Urinary bladder (tissue), 4 donors: ENCODE results near the gene APAF1. TPM values are rescaled to one million over a fixed set of nuclear protein-coding genes. Genes with fewer than 3 reads are reported as not detected.
A peak's percentile ranks its signal among the peaks of the same experiment; 100 is the strongest.

Experiments
- DNase-seq: peaks from one replicate; pipeline ENCODE4 v3.0.0-alpha.2; 2015; ENCODE audit errors: extremely low spot score
- H3K27ac ChIP-seq: one replicate; pipeline ENCODE4 v1.5.1; 2013; ENCODE audit warnings: low read depth, mild to moderate bottlenecking, moderate library complexity
- H3K36me3 ChIP-seq: one replicate; pipeline ENCODE4 v1.6.1; 2013; ENCODE audit warnings: mild to moderate bottlenecking, moderate library complexity; ENCODE audit not compliant: insufficient read depth
- H3K4me1 ChIP-seq: one replicate; pipeline ENCODE4 v1.6.1; 2013; ENCODE audit warnings: mild to moderate bottlenecking, moderate library complexity; ENCODE audit not compliant: insufficient read depth
- H3K4me3 ChIP-seq: one replicate; pipeline ENCODE4 v1.5.1; 2013; ENCODE audit warnings: low read depth, low read length
- WGBS: extraction: QIAGEN DNeasy Blood & Tissue Kit; methylation state at CpG from one replicate; pipeline ENCODE4 v1.1.7; 2013; 5-methylcytosine and 5-hydroxymethylcytosine counted together
- polyA plus RNA-seq: library from polyadenylated mRNA; stranded (reverse); fragments of 200-250 nt; gene quantifications from one replicate; pipeline ENCODE4 v1.2.3, GENCODE V29; 2013
- total RNA-seq: library from RNA; depleted of rRNA; stranded (reverse); fragments of >200 nt; gene quantifications from one replicate; pipeline ENCODE4 v1.2.3, GENCODE V29; 2014
- donor health status: healthy with polysubstance abuse.
- donor health status: healthy.

Gene APAF1
- total and polyA plus RNA-seq, 2 donors: 5.5 to 52.9 TPM

- Histone ChIP-seq H3K4me1 (no peaks in the 10 kb centered on the region), H3K4me3 (peak overlapping the region; percentile 97), H3K36me3 (no peaks in the 10 kb centered on the region), H3K27ac (peak overlapping the region; percentile 68)
- peak; percentile 39 for DNase-seq
- under 1% methylated on average over 20 of the region's 20 CpGs for WGBS
Measured at GRCh38 chr12:98644433-98644711, 718 bp upstream of the APAF1 start.

DNA sequence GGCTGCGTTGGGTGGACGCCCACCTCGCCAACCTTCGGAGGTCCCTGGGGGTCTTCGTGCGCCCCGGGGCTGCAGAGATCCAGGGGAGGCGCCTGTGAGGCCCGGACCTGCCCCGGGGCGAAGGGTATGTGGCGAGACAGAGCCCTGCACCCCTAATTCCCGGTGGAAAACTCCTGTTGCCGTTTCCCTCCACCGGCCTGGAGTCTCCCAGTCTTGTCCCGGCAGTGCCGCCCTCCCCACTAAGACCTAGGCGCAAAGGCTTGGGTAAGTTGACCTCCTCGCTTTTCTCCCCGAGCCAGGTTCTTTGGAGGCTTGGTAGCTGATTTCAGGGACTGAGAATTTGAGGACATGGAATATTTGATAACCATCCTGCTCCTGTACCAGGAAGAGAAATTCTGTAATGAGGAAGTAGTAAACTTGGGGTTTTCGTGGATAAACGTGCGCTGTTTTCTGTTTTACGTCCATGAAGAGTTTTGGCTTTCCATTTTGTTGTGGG lies 530 bp downstream of the APAF1 start:
- no peaks in the 10 kb centered on the region for H3K4me1 ChIP-seq
- under 1% methylated on average over 24 of the region's 24 CpGs for WGBS
- peak overlapping the region; percentile 97 for H3K4me3 ChIP-seq
- DNase-seq: peak; percentile 20
- H3K27ac ChIP-seq: peak overlapping the region; percentile 79
- H3K36me3 ChIP-seq: peaks cover 3% of the 10 kb centered on the region

GRCh38 chr12:98646294-98647090 lies 1.4 kb downstream of the APAF1 start:
- H3K36me3 ChIP-seq: peaks cover 3% of the 10 kb centered on the region
- H3K4me1 ChIP-seq: no peaks in the 10 kb centered on the region
- WGBS: 9% methylated on average over 8 of the region's 8 CpGs
- DNase-seq: no peak
- peak overlapping the region; percentile 15 for H3K4me3 ChIP-seq
- H3K27ac ChIP-seq: no peak overlapping the region

- Histone ChIP-seq H3K27ac (no peak overlapping the region), H3K4me3 (no peak overlapping the region), H3K4me1 (no peaks in the 10 kb centered on the region), H3K36me3 (peaks cover 3% of the 10 kb centered on the region)
- no peak for DNase-seq
Measured at GRCh38 chr12:98651328-98651727, 6.2 kb downstream of the APAF1 start.

DNA sequence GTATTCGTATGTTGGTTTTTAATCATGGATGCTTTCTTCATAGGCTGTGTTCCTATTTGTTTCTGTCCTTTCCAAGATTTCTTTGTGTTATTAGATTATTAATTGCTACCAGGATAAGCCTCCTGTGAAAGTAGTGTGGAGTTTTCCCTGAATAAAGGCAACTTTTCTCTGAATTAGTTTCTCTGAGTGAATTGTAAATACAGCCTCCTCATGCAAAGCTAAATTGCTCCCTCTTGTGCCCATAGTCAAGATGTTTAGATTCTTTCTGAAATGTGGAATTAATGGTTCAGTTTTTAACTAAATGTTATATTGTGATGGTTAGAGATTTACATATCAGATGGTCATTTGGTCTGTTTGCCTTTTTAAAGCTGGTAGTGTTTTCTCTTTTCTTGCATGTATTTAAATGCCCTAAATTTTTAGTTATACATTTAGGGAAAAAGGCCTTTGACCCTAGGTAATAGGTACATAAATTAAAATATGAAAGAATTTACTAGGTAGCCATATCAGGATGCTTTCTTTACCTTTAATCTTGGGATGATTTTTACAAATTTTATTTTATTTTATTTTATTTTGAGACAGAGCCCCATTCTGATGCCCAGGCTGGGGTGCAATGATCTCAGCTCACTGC lies 8.9 kb downstream of the APAF1 start:
- Histone ChIP-seq H3K27ac (no peak overlapping the region), H3K4me1 (no peaks in the 10 kb centered on the region), H3K36me3 (peaks cover 3% of the 10 kb centered on the region), H3K4me3 (no peak overlapping the region)
- 92% methylated on average over 1 of the region's 1 CpG for WGBS
- peak; percentile 17 for DNase-seq

- Histone ChIP-seq H3K4me1 (no peaks in the 10 kb centered on the region), H3K4me3 (no peak overlapping the region), H3K27ac (no peak overlapping the region), H3K36me3 (no peaks in the 10 kb centered on the region)
- no peak for DNase-seq
- 77% methylated on average over 6 of the region's 6 CpGs for WGBS
Measured at GRCh38 chr12:98656289-98657101, 11.4 kb downstream of the APAF1 start.

DNA sequence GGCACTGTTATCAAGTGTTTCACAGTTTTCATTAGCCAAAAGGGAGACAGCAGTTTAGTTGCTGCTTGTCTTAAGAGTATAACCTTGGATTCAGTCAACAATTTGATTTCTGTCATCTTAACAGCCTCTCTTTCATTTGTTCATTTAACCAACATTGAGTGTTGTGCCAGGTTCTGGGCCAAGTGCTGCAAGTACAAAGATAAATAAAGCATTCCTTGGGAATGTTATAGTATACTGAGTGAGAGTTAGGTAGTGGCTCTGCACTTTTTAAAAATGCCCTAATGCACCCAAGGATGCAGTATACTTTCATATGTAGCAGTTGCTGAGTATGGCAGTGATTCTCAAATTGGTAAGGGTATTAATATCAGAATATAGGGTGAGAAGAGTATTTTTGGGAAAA lies 15.4 kb downstream of the APAF1 start:
- Histone ChIP-seq H3K27ac (no peak overlapping the region), H3K36me3 (no peaks in the 10 kb centered on the region), H3K4me1 (no peaks in the 10 kb centered on the region), H3K4me3 (no peak overlapping the region)
- no peak for DNase-seq

DNA sequence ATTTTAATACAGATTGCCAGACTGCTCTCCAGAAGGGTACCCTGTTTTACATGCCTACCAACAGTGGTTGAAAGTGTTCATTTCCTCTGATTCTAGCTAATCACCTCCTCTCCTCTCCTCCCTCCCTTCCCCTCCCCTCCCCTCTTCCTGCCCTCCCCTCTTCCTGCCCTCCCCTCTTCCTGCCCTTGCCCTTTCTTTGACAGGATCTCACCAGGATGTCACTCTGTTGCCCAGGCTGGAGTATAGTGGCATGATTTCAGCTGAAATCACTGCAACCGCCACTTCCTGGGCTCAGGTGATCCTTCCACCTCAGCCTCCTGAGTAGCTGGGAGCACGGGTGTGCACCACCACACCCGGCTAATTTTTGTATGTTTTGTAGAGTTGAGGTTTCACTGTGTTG lies 24.7 kb downstream of the APAF1 start:
- no peaks in the 10 kb centered on the region for H3K36me3 ChIP-seq
- no peak overlapping the region for H3K4me3 ChIP-seq
- H3K4me1 ChIP-seq: no peaks in the 10 kb centered on the region
- DNase-seq: no peak
- H3K27ac ChIP-seq: no peak overlapping the region
- 98% methylated on average over 3 of the region's 3 CpGs for WGBS

- Histone ChIP-seq H3K36me3 (no peaks in the 10 kb centered on the region), H3K4me1 (no peaks in the 10 kb centered on the region), H3K4me3 (no peak overlapping the region), H3K27ac (no peak overlapping the region)
- WGBS: 64% methylated on average over 7 of the region's 7 CpGs
- DNase-seq: no peak
Measured at GRCh38 chr12:98671459-98671858, 26.4 kb downstream of the APAF1 start.

DNA sequence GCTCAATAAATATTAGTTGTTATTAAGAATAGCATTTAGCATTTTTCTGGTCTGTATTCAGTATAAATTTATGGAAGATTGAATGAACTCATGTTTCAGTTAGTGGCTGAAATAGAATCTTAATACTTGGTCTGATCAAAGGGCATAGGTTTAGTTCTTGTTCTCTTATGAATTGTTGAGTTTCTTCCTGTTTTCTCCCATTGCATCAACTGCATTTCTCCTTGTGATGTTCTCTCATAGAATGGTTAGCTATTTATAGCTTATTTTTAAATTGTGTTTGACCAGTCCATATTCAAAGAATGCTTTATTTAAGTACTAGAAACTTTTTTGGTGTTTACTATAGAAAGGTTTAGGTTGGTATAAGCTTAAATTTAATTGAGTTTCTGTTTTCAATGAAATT lies 29.8 kb downstream of the APAF1 start:
- no peak for DNase-seq
- H3K4me3 ChIP-seq: no peak overlapping the region
- H3K36me3 ChIP-seq: peaks cover 2% of the 10 kb centered on the region
- no peak overlapping the region for H3K27ac ChIP-seq
- H3K4me1 ChIP-seq: no peaks in the 10 kb centered on the region

GRCh38 chr12:98678236-98678945 lies 33.3 kb downstream of the APAF1 start:
- Histone ChIP-seq H3K27ac (no peak overlapping the region), H3K4me3 (no peak overlapping the region), H3K4me1 (no peaks in the 10 kb centered on the region), H3K36me3 (peaks cover 7% of the 10 kb centered on the region)
- WGBS: 93% methylated on average over 15 of the region's 15 CpGs
- no peak for DNase-seq

GRCh38 chr12:98678946-98679610 lies 34.0 kb downstream of the APAF1 start:
- Histone ChIP-seq H3K4me3 (no peak overlapping the region), H3K4me1 (no peaks in the 10 kb centered on the region), H3K27ac (no peak overlapping the region), H3K36me3 (peaks cover 10% of the 10 kb centered on the region)
- DNase-seq: no peak
- WGBS: 90% methylated on average over 7 of the region's 7 CpGs

DNA sequence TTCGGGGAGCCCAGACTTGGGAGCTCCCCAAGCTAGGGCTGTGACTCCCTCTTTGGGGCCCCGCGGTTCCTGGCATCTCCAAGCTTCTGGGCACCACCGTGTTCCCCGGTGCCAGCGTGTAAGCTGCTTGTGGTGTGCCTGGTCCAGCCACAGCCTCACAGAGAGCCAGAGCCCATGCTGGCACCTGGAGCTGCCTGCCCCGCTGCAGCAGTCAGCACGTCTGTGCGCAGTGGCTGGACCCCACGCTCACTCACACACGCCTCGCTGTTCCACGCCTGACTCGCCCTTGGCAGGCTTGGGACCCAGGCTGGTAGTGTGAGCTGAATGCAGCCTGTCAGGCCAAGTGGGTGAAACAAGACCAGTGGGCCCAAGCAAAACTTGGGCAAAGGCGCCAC lies 34.5 kb downstream of the APAF1 start:
- Histone ChIP-seq H3K27ac (no peak overlapping the region), H3K4me1 (no peaks in the 10 kb centered on the region), H3K36me3 (peaks cover 10% of the 10 kb centered on the region), H3K4me3 (no peak overlapping the region)
- 96% methylated on average over 15 of the region's 15 CpGs for WGBS
- DNase-seq: no peak
